ENCODE data around the gene DDIT4. TPM values are rescaled to one million over a fixed set of nuclear protein-coding genes. Genes with fewer than 3 reads are reported as not detected.

DDIT4 gene
- total RNA-seq, 1 experiment from 2014 or later = 157 TPM

DNA sequence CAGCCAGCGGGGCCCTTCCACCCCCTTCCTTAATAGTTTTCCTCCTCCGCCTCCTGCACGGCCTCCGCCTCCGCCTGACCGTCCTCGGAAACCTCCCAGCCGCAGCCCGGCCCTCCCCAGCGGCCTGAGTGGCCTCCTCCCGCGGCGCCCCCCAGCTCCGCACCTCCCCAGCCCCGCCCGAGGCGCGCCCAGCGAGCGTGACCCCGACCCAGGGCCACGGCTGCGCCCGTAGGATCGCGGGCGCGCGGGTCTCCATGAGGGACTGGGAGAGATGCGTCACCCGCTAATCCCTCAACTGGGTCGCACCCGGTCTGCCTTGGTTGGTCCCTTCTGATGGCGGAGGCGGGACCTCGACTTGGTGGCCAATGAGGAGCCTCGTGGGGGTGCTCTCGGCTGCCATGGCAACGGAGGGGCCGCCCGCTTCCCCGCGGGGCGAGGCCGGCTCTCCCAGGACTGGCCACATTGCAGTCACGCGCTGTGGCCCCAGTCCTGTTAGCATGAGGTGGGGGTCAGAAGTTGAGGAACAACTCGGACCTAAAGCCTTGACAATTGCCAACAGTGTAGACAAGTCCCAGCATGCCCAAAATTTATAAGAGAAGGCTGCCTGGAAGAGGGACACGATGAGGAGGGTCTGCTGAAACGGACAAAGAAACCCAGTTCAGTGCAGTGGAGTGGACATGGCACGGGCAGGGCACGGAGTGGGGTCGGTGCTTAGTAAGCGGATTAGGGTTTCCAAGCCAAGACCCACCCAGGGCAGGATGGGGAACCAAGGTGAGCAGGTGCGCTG, 24.3 kb downstream of the DDIT4 start:
- BruUV-seq (replicated peaks) = no TSS peak
- Histone ChIP-seq H3K27ac (ENCODE audit: low read length) (peak overlapping the region; percentile 94), H3K36me3 (ENCODE audit: control insufficient read depth, insufficient read depth, low read length) (no peaks in the 10 kb centered on the region), H3K27me3 (ENCODE audit: control insufficient read depth, insufficient read depth, low read length) (no peaks in the 10 kb centered on the region), H3K4me3 (ENCODE audit: low read depth in 2 of 2, low read length in 2 of 2) (peak overlapping the region; percentile 59 to 84), H3K9me3 (ENCODE audit: control insufficient read depth, insufficient read depth, low read depth, low read length) (no peaks in the 10 kb centered on the region), H3K4me1 (ENCODE audit: control insufficient read depth, insufficient read depth, low read length) (peaks cover 31% of the 10 kb centered on the region)
- POLR2A ChIA-PET = interaction anchor here (0.6 kb wide), 1 partner anchor 23 kb away, joined by 4 read pairs; no protein-coding TSS in a partner anchor
- DNase-seq (ENCODE audit: low read depth, low spot score) = peak; percentile 88
- CTCF ChIA-PET = interaction anchor here (0.8 kb wide), 1 partner anchor 39 kb away, joined by 3 read pairs; no protein-coding TSS in a partner anchor
- in situ Hi-C loops (cut with HindIII; ENCODE audit: low pct_unique_long_range_greater_than_20kb, low sequenced_read_pairs) = no loop called here
- TF ChIP-seq POLR2AphosphoS5 (IDR thresholded peaks at IDR 0.05; ENCODE audit: low read depth, low read length) = 0 out of 2 replicates have a peak, but pooled peaks have one; percentile 17
- no peak for TF ChIP-seq SIN3A (IDR thresholded peaks at IDR 0.05; ENCODE audit: borderline replicate concordance, insufficient read depth, low read depth, low read length)
- TF ChIP-seq, protein P1, sequence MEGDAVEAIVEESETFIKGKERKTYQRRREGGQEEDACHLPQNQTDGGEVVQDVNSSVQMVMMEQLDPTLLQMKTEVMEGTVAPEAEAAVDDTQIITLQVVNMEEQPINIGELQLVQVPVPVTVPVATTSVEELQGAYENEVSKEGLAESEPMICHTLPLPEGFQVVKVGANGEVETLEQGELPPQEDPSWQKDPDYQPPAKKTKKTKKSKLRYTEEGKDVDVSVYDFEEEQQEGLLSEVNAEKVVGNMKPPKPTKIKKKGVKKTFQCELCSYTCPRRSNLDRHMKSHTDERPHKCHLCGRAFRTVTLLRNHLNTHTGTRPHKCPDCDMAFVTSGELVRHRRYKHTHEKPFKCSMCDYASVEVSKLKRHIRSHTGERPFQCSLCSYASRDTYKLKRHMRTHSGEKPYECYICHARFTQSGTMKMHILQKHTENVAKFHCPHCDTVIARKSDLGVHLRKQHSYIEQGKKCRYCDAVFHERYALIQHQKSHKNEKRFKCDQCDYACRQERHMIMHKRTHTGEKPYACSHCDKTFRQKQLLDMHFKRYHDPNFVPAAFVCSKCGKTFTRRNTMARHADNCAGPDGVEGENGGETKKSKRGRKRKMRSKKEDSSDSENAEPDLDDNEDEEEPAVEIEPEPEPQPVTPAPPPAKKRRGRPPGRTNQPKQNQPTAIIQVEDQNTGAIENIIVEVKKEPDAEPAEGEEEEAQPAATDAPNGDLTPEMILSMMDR (IDR thresholded peaks at IDR 0.05) = no peak
- TF ChIP-seq TCF7L2 (IDR thresholded peaks at IDR 0.05; ENCODE audit: low read depth, low read length) = no peak
- TF ChIP-seq, protein P2, sequence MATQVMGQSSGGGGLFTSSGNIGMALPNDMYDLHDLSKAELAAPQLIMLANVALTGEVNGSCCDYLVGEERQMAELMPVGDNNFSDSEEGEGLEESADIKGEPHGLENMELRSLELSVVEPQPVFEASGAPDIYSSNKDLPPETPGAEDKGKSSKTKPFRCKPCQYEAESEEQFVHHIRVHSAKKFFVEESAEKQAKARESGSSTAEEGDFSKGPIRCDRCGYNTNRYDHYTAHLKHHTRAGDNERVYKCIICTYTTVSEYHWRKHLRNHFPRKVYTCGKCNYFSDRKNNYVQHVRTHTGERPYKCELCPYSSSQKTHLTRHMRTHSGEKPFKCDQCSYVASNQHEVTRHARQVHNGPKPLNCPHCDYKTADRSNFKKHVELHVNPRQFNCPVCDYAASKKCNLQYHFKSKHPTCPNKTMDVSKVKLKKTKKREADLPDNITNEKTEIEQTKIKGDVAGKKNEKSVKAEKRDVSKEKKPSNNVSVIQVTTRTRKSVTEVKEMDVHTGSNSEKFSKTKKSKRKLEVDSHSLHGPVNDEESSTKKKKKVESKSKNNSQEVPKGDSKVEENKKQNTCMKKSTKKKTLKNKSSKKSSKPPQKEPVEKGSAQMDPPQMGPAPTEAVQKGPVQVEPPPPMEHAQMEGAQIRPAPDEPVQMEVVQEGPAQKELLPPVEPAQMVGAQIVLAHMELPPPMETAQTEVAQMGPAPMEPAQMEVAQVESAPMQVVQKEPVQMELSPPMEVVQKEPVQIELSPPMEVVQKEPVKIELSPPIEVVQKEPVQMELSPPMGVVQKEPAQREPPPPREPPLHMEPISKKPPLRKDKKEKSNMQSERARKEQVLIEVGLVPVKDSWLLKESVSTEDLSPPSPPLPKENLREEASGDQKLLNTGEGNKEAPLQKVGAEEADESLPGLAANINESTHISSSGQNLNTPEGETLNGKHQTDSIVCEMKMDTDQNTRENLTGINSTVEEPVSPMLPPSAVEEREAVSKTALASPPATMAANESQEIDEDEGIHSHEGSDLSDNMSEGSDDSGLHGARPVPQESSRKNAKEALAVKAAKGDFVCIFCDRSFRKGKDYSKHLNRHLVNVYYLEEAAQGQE (IDR thresholded peaks at IDR 0.05; ENCODE audit: insufficient read depth in 1 of 2, low read depth in 2 of 2, low read length in 1 of 2) = no peak
- intact Hi-C loops (cut with micrococcal nuclease; ENCODE audit: unreplicated experiment) = no loop called here
- ATAC-seq = peak; percentile 97

DNA sequence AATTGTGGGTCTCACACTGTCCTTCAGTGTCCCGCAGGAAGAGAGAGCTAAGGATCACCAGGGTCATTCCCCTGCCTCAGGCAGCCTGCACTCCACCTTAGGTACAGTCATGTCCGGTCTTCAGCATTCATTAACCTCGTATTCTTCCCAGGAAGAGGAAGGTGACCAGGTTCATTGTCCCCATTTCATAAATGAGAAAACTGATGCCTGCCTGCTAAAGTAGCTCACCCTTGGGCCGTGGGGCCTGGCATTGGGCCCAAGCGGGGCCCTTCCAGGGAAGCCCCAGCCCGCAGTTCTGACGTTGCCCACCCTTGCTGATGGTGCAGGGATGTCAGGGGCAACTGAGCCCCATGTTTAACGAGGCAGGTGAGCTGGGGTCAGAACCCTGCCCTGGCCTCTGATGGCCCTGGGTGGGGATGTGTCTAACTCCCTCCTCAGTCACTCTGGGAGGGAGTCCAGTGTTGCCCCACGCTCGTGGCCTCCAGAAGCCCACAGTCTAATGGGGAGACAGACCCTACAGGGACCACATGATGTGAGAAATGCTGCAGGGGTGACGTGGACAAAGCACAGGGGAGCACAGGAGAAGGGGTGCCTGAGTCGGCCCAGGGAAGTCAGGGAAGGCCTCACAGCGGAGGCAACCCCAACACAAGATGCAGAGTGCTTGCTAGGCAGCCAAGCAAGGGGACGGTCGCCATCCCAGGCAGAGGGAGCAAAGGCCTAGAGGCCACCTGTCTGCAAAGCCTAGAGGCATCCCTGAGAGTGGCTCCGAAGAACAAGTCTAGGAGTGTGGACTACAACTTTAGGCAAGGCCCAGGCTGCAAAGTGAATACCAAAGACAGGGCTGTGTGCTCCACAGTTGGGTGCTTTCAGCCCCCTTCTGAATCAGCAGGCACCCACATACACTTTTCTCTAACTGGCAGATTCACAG, 25.1 kb downstream of the DDIT4 start:
- TF ChIP-seq, protein P2 (IDR thresholded peaks at IDR 0.05; ENCODE audit: insufficient read depth in 1 of 2, low read depth in 2 of 2, low read length in 1 of 2) = no peak
- TF ChIP-seq POLR2AphosphoS5 (IDR thresholded peaks at IDR 0.05; ENCODE audit: low read depth, low read length) = no peak
- TF ChIP-seq, protein P1 (IDR thresholded peaks at IDR 0.05) = no peak
- no peak for TF ChIP-seq TCF7L2 (IDR thresholded peaks at IDR 0.05; ENCODE audit: low read depth, low read length)
- TF ChIP-seq SIN3A (IDR thresholded peaks at IDR 0.05; ENCODE audit: borderline replicate concordance, insufficient read depth, low read depth, low read length) = no peak
- intact Hi-C loops (cut with micrococcal nuclease; ENCODE audit: unreplicated experiment) = no loop called here
- Histone ChIP-seq H3K4me3 (ENCODE audit: low read depth in 2 of 2, low read length in 2 of 2) (no peak overlapping the region), H3K27ac (ENCODE audit: low read length) (peak overlapping the region; percentile 94), H3K36me3 (ENCODE audit: control insufficient read depth, insufficient read depth, low read length) (no peaks in the 10 kb centered on the region), H3K27me3 (ENCODE audit: control insufficient read depth, insufficient read depth, low read length) (no peaks in the 10 kb centered on the region), H3K4me1 (ENCODE audit: control insufficient read depth, insufficient read depth, low read length) (peaks cover 36% of the 10 kb centered on the region), H3K9me3 (ENCODE audit: control insufficient read depth, insufficient read depth, low read depth, low read length) (no peaks in the 10 kb centered on the region)
- POLR2A ChIA-PET = interaction anchor here (0.6 kb wide), 1 partner anchor 24 kb away, joined by 4 read pairs; no protein-coding TSS in a partner anchor
- CTCF ChIA-PET = no interaction called here
- DNase-seq (ENCODE audit: low read depth, low spot score) (no peak), ATAC-seq (no peak)
- in situ Hi-C loops (cut with HindIII; ENCODE audit: low pct_unique_long_range_greater_than_20kb, low sequenced_read_pairs) = no loop called here
- BruUV-seq (replicated peaks) = no TSS peak
